Measurements from ENCODE around the gene RBM6.

RBM6 gene

GRCh38 chr3:49937090-49937489, 2.9 kb upstream of the RBM6 start:
- ChIA-PET POLR2A (no interaction called here), CTCF (interaction anchor here (0.9 kb wide), 1 partner anchor 22 kb away, joined by 3 read pairs; no protein-coding TSS in a partner anchor)
- H3K4me1 ChIP-seq (ENCODE audit: control extremely low read depth in 1 of 4, control insufficient read depth in 4 of 4, insufficient read depth in 4 of 4, low read length in 3 of 4) = peaks cover 5 to 13% (median 13%) of the 10 kb centered on the region in 4 experiments
- H3K4me3 ChIP-seq (ENCODE audit: control insufficient read depth in 1 of 7, extremely low read depth in 1 of 7, insufficient read depth in 4 of 7, low read depth in 2 of 7, low read length in 6 of 7) = no peak overlapping the region
- no peak overlapping the region for H3K27ac ChIP-seq (ENCODE audit: insufficient read depth in 1 of 2, low read depth in 1 of 2, low read length in 2 of 2, poor library complexity in 1 of 2, severe bottlenecking in 2 of 2)
- no peaks in the 10 kb centered on the region for H3K9me3 ChIP-seq (ENCODE audit: control extremely low read depth in 1 of 5, control insufficient read depth in 4 of 5, insufficient read depth in 2 of 5, low read depth in 1 of 5, low read length in 4 of 5)
- H3K36me3 ChIP-seq (ENCODE audit: control insufficient read depth in 4 of 4, insufficient read depth in 4 of 4, low read length in 3 of 4) = no peaks in the 10 kb centered on the region
- DNase-seq = peak in 1 of 3 donors; percentile 17
- WGBS (ENCODE audit: insufficient coverage) = 38% methylated on average over 3 of the region's 3 CpGs
- H3K27me3 ChIP-seq (replicated peaks in 2 of 5; ENCODE audit: control insufficient read depth in 4 of 5, insufficient read depth in 5 of 5, low read length in 4 of 5) = no peaks in the 10 kb centered on the region

GRCh38 chr3:49940667-49941249, 808 bp downstream of the RBM6 start:
- POLR2A ChIA-PET = interaction anchor here (0.6 to 1.2 kb wide), 4 partner anchors 10 to 137 kb away, joined by 4 to 11 read pairs (median 4); partner anchors contain the start of genes INKA1 and MON1A
- WGBS (ENCODE audit: insufficient coverage) = 7% methylated on average over 18 of the region's 23 CpGs
- no peak for DNase-seq
- Histone ChIP-seq H3K27me3 (replicated peaks in 2 of 5; ENCODE audit: control insufficient read depth in 4 of 5, insufficient read depth in 5 of 5, low read length in 4 of 5) (no peaks in the 10 kb centered on the region), H3K36me3 (ENCODE audit: control insufficient read depth in 4 of 4, insufficient read depth in 4 of 4, low read length in 3 of 4) (peaks cover 0 to under 1% (median under 1%) of the 10 kb centered on the region in 4 experiments), H3K27ac (ENCODE audit: insufficient read depth in 1 of 2, low read depth in 1 of 2, low read length in 2 of 2, poor library complexity in 1 of 2, severe bottlenecking in 2 of 2) (peak overlapping the region; percentile 70 to 90), H3K9me3 (ENCODE audit: control extremely low read depth in 1 of 5, control insufficient read depth in 4 of 5, insufficient read depth in 2 of 5, low read depth in 1 of 5, low read length in 4 of 5) (no peaks in the 10 kb centered on the region), H3K4me3 (ENCODE audit: control insufficient read depth in 1 of 7, extremely low read depth in 1 of 7, insufficient read depth in 4 of 7, low read depth in 2 of 7, low read length in 6 of 7) (peak overlapping the region; percentile 57 to 98 (median 92)), H3K4me1 (ENCODE audit: control extremely low read depth in 1 of 4, control insufficient read depth in 4 of 4, insufficient read depth in 4 of 4, low read length in 3 of 4) (peaks cover 5 to 17% (median 14%) of the 10 kb centered on the region in 4 experiments)
- CTCF ChIA-PET = interaction anchor here (0.9 kb wide), 1 partner anchor 101 kb away, joined by 3 read pairs; no protein-coding TSS in a partner anchor

- no peak overlapping the region for H3K27ac ChIP-seq (ENCODE audit: insufficient read depth in 1 of 2, low read depth in 1 of 2, low read length in 2 of 2, poor library complexity in 1 of 2, severe bottlenecking in 2 of 2)
- no peak overlapping the region for H3K4me3 ChIP-seq (ENCODE audit: control insufficient read depth in 1 of 7, extremely low read depth in 1 of 7, insufficient read depth in 4 of 7, low read depth in 2 of 7, low read length in 6 of 7)
- H3K27me3 ChIP-seq (replicated peaks in 2 of 5; ENCODE audit: control insufficient read depth in 4 of 5, insufficient read depth in 5 of 5, low read length in 4 of 5) = no peaks in the 10 kb centered on the region
- CTCF ChIA-PET = no interaction called here
- peak in 1 of 3 donors; percentile 32 for DNase-seq
- H3K9me3 ChIP-seq (ENCODE audit: control extremely low read depth in 1 of 5, control insufficient read depth in 4 of 5, insufficient read depth in 2 of 5, low read depth in 1 of 5, low read length in 4 of 5) = no peaks in the 10 kb centered on the region
- H3K4me1 ChIP-seq (ENCODE audit: control extremely low read depth in 1 of 4, control insufficient read depth in 4 of 4, insufficient read depth in 4 of 4, low read length in 3 of 4) = peaks cover 5 to 17% (median 14%) of the 10 kb centered on the region in 4 experiments
- 100% methylated on average over 1 of the region's 2 CpGs for WGBS (ENCODE audit: insufficient coverage)
- H3K36me3 ChIP-seq (ENCODE audit: control insufficient read depth in 4 of 4, insufficient read depth in 4 of 4, low read length in 3 of 4) = peaks cover 0 to 5% (median 4%) of the 10 kb centered on the region in 4 experiments
- POLR2A ChIA-PET = no interaction called here
Observed at GRCh38 chr3:49942651-49943050, 2.7 kb downstream of the RBM6 start.

GRCh38 chr3:49952924-49953323, 13.0 kb downstream of the RBM6 start:
- no peak overlapping the region for H3K4me3 ChIP-seq (ENCODE audit: control insufficient read depth in 1 of 7, extremely low read depth in 1 of 7, insufficient read depth in 4 of 7, low read depth in 2 of 7, low read length in 6 of 7)
- 94% methylated on average over 5 of the region's 6 CpGs for WGBS (ENCODE audit: insufficient coverage)
- ChIA-PET POLR2A (no interaction called here), CTCF (no interaction called here)
- DNase-seq = no peak
- H3K27me3 ChIP-seq (replicated peaks in 2 of 5; ENCODE audit: control insufficient read depth in 4 of 5, insufficient read depth in 5 of 5, low read length in 4 of 5) = no peaks in the 10 kb centered on the region
- H3K9me3 ChIP-seq (ENCODE audit: control extremely low read depth in 1 of 5, control insufficient read depth in 4 of 5, insufficient read depth in 2 of 5, low read depth in 1 of 5, low read length in 4 of 5) = no peaks in the 10 kb centered on the region
- H3K4me1 ChIP-seq (ENCODE audit: control extremely low read depth in 1 of 4, control insufficient read depth in 4 of 4, insufficient read depth in 4 of 4, low read length in 3 of 4) = peaks cover 0 to 6% (median 2%) of the 10 kb centered on the region in 4 experiments
- no peak overlapping the region for H3K27ac ChIP-seq (ENCODE audit: insufficient read depth in 1 of 2, low read depth in 1 of 2, low read length in 2 of 2, poor library complexity in 1 of 2, severe bottlenecking in 2 of 2)
- H3K36me3 ChIP-seq (ENCODE audit: control insufficient read depth in 4 of 4, insufficient read depth in 4 of 4, low read length in 3 of 4) = no peaks in the 10 kb centered on the region

GRCh38 chr3:49955636-49956035, 15.7 kb downstream of the RBM6 start:
- peak in 2 of 3 donors; percentile 30 to 51 for DNase-seq
- no peaks in the 10 kb centered on the region for H3K9me3 ChIP-seq (ENCODE audit: control extremely low read depth in 1 of 5, control insufficient read depth in 4 of 5, insufficient read depth in 2 of 5, low read depth in 1 of 5, low read length in 4 of 5)
- H3K36me3 ChIP-seq (ENCODE audit: control insufficient read depth in 4 of 4, insufficient read depth in 4 of 4, low read length in 3 of 4) = no peaks in the 10 kb centered on the region
- no peaks in the 10 kb centered on the region for H3K27me3 ChIP-seq (replicated peaks in 2 of 5; ENCODE audit: control insufficient read depth in 4 of 5, insufficient read depth in 5 of 5, low read length in 4 of 5)
- CTCF ChIA-PET = interaction anchor here (1.0 to 1.8 kb wide), 2 partner anchors 20 to 45 kb away, joined by 3 read pairs; no protein-coding TSS in a partner anchor
- POLR2A ChIA-PET = no interaction called here
- WGBS (ENCODE audit: insufficient coverage) = 94% methylated on average over 2 of the region's 3 CpGs
- no peak overlapping the region for H3K4me3 ChIP-seq (ENCODE audit: control insufficient read depth in 1 of 7, extremely low read depth in 1 of 7, insufficient read depth in 4 of 7, low read depth in 2 of 7, low read length in 6 of 7)
- no peak overlapping the region for H3K27ac ChIP-seq (ENCODE audit: insufficient read depth in 1 of 2, low read depth in 1 of 2, low read length in 2 of 2, poor library complexity in 1 of 2, severe bottlenecking in 2 of 2)
- H3K4me1 ChIP-seq (ENCODE audit: control extremely low read depth in 1 of 4, control insufficient read depth in 4 of 4, insufficient read depth in 4 of 4, low read length in 3 of 4) = peaks cover 0 to 3% (median under 1%) of the 10 kb centered on the region in 4 experiments

GRCh38 chr3:49966233-49966942, 26.4 kb downstream of the RBM6 start:
- no peak for DNase-seq
- CTCF ChIA-PET = interaction anchor here (1.7 kb wide), 1 partner anchor 16 kb away, joined by 6 read pairs; no protein-coding TSS in a partner anchor
- POLR2A ChIA-PET = interaction anchor here (0.6 kb wide), 1 partner anchor 18 kb away, joined by 12 read pairs; no protein-coding TSS in a partner anchor

GRCh38 chr3:49967291-49967690, 27.3 kb downstream of the RBM6 start:
- Histone ChIP-seq H3K4me1 (ENCODE audit: control extremely low read depth in 1 of 4, control insufficient read depth in 4 of 4, insufficient read depth in 4 of 4, low read length in 3 of 4) (no peaks in the 10 kb centered on the region), H3K4me3 (ENCODE audit: control insufficient read depth in 1 of 7, extremely low read depth in 1 of 7, insufficient read depth in 4 of 7, low read depth in 2 of 7, low read length in 6 of 7) (no peak overlapping the region), H3K9me3 (ENCODE audit: control extremely low read depth in 1 of 5, control insufficient read depth in 4 of 5, insufficient read depth in 2 of 5, low read depth in 1 of 5, low read length in 4 of 5) (no peaks in the 10 kb centered on the region), H3K27ac (ENCODE audit: insufficient read depth in 1 of 2, low read depth in 1 of 2, low read length in 2 of 2, poor library complexity in 1 of 2, severe bottlenecking in 2 of 2) (no peak overlapping the region), H3K36me3 (ENCODE audit: control insufficient read depth in 4 of 4, insufficient read depth in 4 of 4, low read length in 3 of 4) (peaks cover 11 to 41% (median 28%) of the 10 kb centered on the region in 4 experiments), H3K27me3 (replicated peaks in 2 of 5; ENCODE audit: control insufficient read depth in 4 of 5, insufficient read depth in 5 of 5, low read length in 4 of 5) (no peaks in the 10 kb centered on the region)
- 100% methylated on average over 5 of the region's 6 CpGs for WGBS (ENCODE audit: insufficient coverage)
- POLR2A ChIA-PET = no interaction called here
- CTCF ChIA-PET = no interaction called here
- no peak for DNase-seq

More at GRCh38 chr3:49966233-49966942, 26.4 kb downstream of the RBM6 start:
- Histone ChIP-seq H3K27me3 (replicated peaks in 2 of 5; ENCODE audit: control insufficient read depth in 4 of 5, insufficient read depth in 5 of 5, low read length in 4 of 5) (no peaks in the 10 kb centered on the region), H3K9me3 (ENCODE audit: control extremely low read depth in 1 of 5, control insufficient read depth in 4 of 5, insufficient read depth in 2 of 5, low read depth in 1 of 5, low read length in 4 of 5) (no peaks in the 10 kb centered on the region), H3K27ac (ENCODE audit: insufficient read depth in 1 of 2, low read depth in 1 of 2, low read length in 2 of 2, poor library complexity in 1 of 2, severe bottlenecking in 2 of 2) (no peak overlapping the region), H3K4me3 (ENCODE audit: control insufficient read depth in 1 of 7, extremely low read depth in 1 of 7, insufficient read depth in 4 of 7, low read depth in 2 of 7, low read length in 6 of 7) (no peak overlapping the region), H3K4me1 (ENCODE audit: control extremely low read depth in 1 of 4, control insufficient read depth in 4 of 4, insufficient read depth in 4 of 4, low read length in 3 of 4) (no peaks in the 10 kb centered on the region), H3K36me3 (ENCODE audit: control insufficient read depth in 4 of 4, insufficient read depth in 4 of 4, low read length in 3 of 4) (peaks cover 8 to 34% (median 23%) of the 10 kb centered on the region in 4 experiments)
- whole genome bisulfite sequencing (ENCODE audit: insufficient coverage) = no CpG with 5 or more reads among the region's 1 CpG
